Stimulated activated CD4-positive, alpha-beta T cell treated with anti-CD3 and anti-CD28 coated beads, Interleukin-4, amount 100 ng/mL, for 4 hours (primary cell): ENCODE results near the gene APOBEC4.

ENCODE experiments used
- DNase-seq, 2 experiments: peaks; one replicate each; pipeline ENCODE4 v3.0.0-alpha.2; 2020

Gene APOBEC4

GRCh38 chr1:183600136-183600535 lies 53.0 kb downstream of the APOBEC4 start:
- no peak for DNase-seq

GRCh38 chr1:183598386-183598785 lies 54.7 kb downstream of the APOBEC4 start:
- no peak for DNase-seq

- no peak for DNase-seq
These were observed 55.3 kb downstream of the APOBEC4 start for GRCh38 chr1:183597656-183598347.

GRCh38 chr1:183596500-183596899 lies 56.6 kb downstream of the APOBEC4 start:
- DNase-seq = no peak
